Measurements from ENCODE around the gene ALOX15.

Gene ALOX15

GRCh38 chr17:4672055-4672630 lies 30.7 kb upstream of the ALOX15 start:
- DNase-seq (ENCODE audit: extremely low read depth, insufficient read length) = no peak
- no peak for TF ChIP-seq CTCF (IDR thresholded peaks at IDR 0.05; ENCODE audit: insufficient read depth, low read length, poor library complexity, severe bottlenecking)
- no peak overlapping the region for H3K4me3 ChIP-seq (replicated peaks; ENCODE audit: low read depth, low read length)
- no peaks in the 10 kb centered on the region for H3K27me3 ChIP-seq (replicated peaks; ENCODE audit: control insufficient read depth, insufficient read depth, low read length)
- H3K36me3 ChIP-seq (ENCODE audit: control insufficient read depth, insufficient read depth, low read length) = peaks cover 41% of the 10 kb centered on the region

- TF ChIP-seq CTCF (IDR thresholded peaks at IDR 0.05; ENCODE audit: insufficient read depth, low read length, poor library complexity, severe bottlenecking) = no peak
- no peak for DNase-seq (ENCODE audit: extremely low read depth, insufficient read length)
- no peak overlapping the region for H3K4me3 ChIP-seq (replicated peaks; ENCODE audit: low read depth, low read length)
- H3K27me3 ChIP-seq (replicated peaks; ENCODE audit: control insufficient read depth, insufficient read depth, low read length) = no peaks in the 10 kb centered on the region; the same call in 1 of the 2 replicates
- H3K36me3 ChIP-seq (ENCODE audit: control insufficient read depth, insufficient read depth, low read length) = peaks cover 4% of the 10 kb centered on the region
Observed at GRCh38 chr17:4667166-4667565, 25.7 kb upstream of the ALOX15 start.

GRCh38 chr17:4666296-4666695 lies 24.8 kb upstream of the ALOX15 start:
- H3K27me3 ChIP-seq (replicated peaks; ENCODE audit: control insufficient read depth, insufficient read depth, low read length) = no peaks in the 10 kb centered on the region; the same call in 1 of the 2 replicates
- no peak for DNase-seq (ENCODE audit: extremely low read depth, insufficient read length)
- no peak for TF ChIP-seq CTCF (IDR thresholded peaks at IDR 0.05; ENCODE audit: insufficient read depth, low read length, poor library complexity, severe bottlenecking)
- no peaks in the 10 kb centered on the region; the same call in none of the 2 replicates for H3K36me3 ChIP-seq (ENCODE audit: control insufficient read depth, insufficient read depth, low read length)
- no peak overlapping the region for H3K4me3 ChIP-seq (replicated peaks; ENCODE audit: low read depth, low read length)

- no peak for DNase-seq (ENCODE audit: extremely low read depth, insufficient read length)
- Histone ChIP-seq H3K27me3 (replicated peaks; ENCODE audit: control insufficient read depth, insufficient read depth, low read length) (no peaks in the 10 kb centered on the region; the same call in 1 of the 2 replicates), H3K36me3 (ENCODE audit: control insufficient read depth, insufficient read depth, low read length) (no peaks in the 10 kb centered on the region), H3K4me3 (replicated peaks; ENCODE audit: low read depth, low read length) (no peak overlapping the region)
- no peak for TF ChIP-seq CTCF (IDR thresholded peaks at IDR 0.05; ENCODE audit: insufficient read depth, low read length, poor library complexity, severe bottlenecking)
Observed at GRCh38 chr17:4665027-4665426, 23.5 kb upstream of the ALOX15 start.

- DNase-seq (ENCODE audit: extremely low read depth, insufficient read length) = no peak
- no peak for TF ChIP-seq CTCF (IDR thresholded peaks at IDR 0.05; ENCODE audit: insufficient read depth, low read length, poor library complexity, severe bottlenecking)
- no peak overlapping the region for H3K4me3 ChIP-seq (replicated peaks; ENCODE audit: low read depth, low read length)
- H3K36me3 ChIP-seq (ENCODE audit: control insufficient read depth, insufficient read depth, low read length) = no peaks in the 10 kb centered on the region
- H3K27me3 ChIP-seq (replicated peaks; ENCODE audit: control insufficient read depth, insufficient read depth, low read length) = no peaks in the 10 kb centered on the region; the same call in 1 of the 2 replicates
Observed at GRCh38 chr17:4664230-4664629, 22.8 kb upstream of the ALOX15 start.

- no peak for DNase-seq (ENCODE audit: extremely low read depth, insufficient read length)
- no peaks in the 10 kb centered on the region; the same call in 1 of the 2 replicates for H3K27me3 ChIP-seq (replicated peaks; ENCODE audit: control insufficient read depth, insufficient read depth, low read length)
- TF ChIP-seq CTCF (IDR thresholded peaks at IDR 0.05; ENCODE audit: insufficient read depth, low read length, poor library complexity, severe bottlenecking) = no peak
- H3K36me3 ChIP-seq (ENCODE audit: control insufficient read depth, insufficient read depth, low read length) = no peaks in the 10 kb centered on the region
- H3K4me3 ChIP-seq (replicated peaks; ENCODE audit: low read depth, low read length) = no peak overlapping the region
Observed at GRCh38 chr17:4663711-4664110, 22.2 kb upstream of the ALOX15 start.
